Left ventricle myocardium inferior (tissue), 1 donor: ENCODE results near the gene PTPRN2. TPM values are rescaled to one million over a fixed set of nuclear protein-coding genes. Genes with fewer than 3 reads are reported as not detected.

Experiments used
- DNase-seq: peaks from one replicate; pipeline ENCODE4 v3.0.0-alpha.2; 2020
- H3K27ac ChIP-seq: fragments of 200-600 bp; replicated peaks from 2 replicates; pipeline ENCODE4 v1.8.0; 2021
- H3K27me3 ChIP-seq: fragments of 200-600 bp; 2 replicates; pipeline ENCODE4 v1.8.0; 2021; ENCODE audit warnings: low read depth
- H3K36me3 ChIP-seq: fragments of 200-600 bp; 2 replicates; pipeline ENCODE4 v1.8.0; 2021
- H3K4me1 ChIP-seq: fragments of 200-600 bp; 2 replicates; pipeline ENCODE4 v1.8.0; 2021
- H3K4me3 ChIP-seq: fragments of 200-600 bp; 2 replicates; pipeline ENCODE4 v1.8.0; 2021; ENCODE audit warnings: mild to moderate bottlenecking, moderate library complexity
- H3K9me3 ChIP-seq: fragments of 200-600 bp; replicated peaks from 2 replicates; pipeline ENCODE4 v1.8.0; 2021
- CTCF ChIP-seq: fragments of 200-600 bp; IDR thresholded peaks from 2 replicates; pipeline ENCODE4 v1.8.0; 2021; ENCODE audit warnings: antibody characterized with exemption, mild to moderate bottlenecking, borderline replicate concordance
- intact Hi-C: fragments of 100-400 bp; cut with micrococcal nuclease; formaldehyde crosslinking; loops from one replicate; pipeline ENCODE4 v1.11.0; 2022
- total RNA-seq: library from RNA; stranded (reverse); fragmentation: NEBNext Ultra II Directional; extraction: Animal tissue kit (Norgen Biotek cat#: 25700); gene quantifications from one replicate; pipeline ENCODE4 v1.2.1, GENCODE V29; 2021
- donor health status: DM: no; HTN: yes; CAD: no; lungs with severe emphysema.

Gene PTPRN2
- total RNA-seq, 1 donor from 2014 or later: 1.3 TPM

DNA sequence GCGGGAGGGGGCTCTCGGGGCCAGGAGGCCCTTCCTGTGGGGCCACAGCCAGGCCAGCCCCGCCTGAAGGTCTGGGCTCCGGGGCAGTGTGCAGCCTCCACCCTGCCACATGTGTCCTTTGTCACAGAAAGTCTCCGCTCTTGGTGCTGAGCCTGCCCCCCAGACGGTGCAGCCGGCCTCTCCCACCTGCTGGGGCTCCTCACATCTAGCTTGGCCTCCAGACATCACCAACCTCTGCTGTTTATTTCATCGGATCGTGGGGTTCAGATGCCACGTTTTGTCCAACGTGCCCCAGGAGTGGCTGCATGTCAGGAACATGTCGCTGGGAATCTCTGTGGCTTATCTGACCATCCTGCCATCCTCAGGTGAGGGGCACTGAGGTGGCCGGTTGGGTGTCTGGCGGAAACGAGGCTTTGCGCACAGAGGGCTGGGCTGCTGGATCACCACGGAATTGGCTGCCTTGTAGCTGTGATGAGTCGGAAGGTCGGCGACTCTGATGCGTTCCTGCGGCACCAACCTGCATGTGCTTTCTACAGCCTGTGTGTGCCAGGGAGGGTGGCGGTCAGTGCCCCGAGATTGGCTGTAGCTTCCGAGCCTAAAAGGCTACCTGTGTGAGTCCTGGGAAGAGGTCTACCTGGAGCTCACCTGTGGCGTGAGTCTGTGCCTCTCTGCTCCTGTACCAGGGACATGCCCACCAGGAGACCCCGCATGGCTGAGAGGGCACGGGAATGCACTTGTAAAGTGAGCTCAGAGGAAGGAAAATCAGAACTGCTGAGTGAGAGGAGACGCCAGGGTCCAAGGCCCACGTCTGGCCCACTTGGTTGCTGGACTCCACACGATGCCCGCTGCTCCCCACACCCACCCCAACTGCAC, 934.4 kb downstream of the PTPRN2 start:
- DNase-seq: no peak
- no peak overlapping the region for H3K27ac ChIP-seq
- H3K36me3 ChIP-seq: no peaks in the 10 kb centered on the region
- intact Hi-C loops: no loop called here
- H3K4me1 ChIP-seq: no peaks in the 10 kb centered on the region
- peaks cover 3% of the 10 kb centered on the region for H3K27me3 ChIP-seq
- no peak overlapping the region for H3K4me3 ChIP-seq
- TF ChIP-seq CTCF: no peak
- peaks cover 7% of the 10 kb centered on the region for H3K9me3 ChIP-seq

DNA sequence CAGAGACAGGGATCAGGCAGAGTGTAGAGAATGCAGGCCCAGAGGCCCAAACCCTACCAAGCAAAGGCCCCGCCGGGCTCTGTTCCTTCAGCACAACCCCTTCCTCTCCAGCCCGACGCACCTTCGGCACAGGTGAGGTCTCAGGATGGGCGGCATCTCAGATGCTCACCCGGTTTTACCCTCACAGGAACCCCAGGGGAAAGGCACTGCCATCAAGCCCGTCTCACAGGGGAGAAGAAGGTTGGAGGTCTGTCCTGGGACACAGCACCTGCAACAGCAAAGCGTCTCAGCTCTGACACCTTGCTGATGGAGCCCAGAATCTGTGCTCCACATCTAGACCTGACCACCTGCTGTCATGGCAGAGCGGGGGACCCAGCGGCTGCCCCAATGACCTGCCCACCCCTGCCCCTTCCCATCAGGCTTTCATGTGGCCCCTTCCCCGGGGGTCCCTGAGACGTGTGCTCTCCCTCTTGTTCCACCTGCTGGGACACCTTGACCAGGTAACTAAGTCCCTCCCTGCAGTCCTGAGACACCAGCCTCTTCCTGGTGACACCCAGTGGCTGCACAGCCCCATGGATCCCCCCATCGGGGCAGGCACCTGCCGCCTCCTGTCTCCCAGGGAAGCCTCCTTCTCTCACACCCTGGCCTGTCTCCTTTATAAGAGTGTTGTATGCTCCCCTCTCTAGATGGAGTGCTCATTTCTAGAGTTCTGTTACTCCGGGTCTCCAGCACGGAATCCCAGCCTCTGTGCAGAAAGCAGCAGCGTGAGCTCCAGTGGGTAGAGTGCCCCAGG, 935.3 kb downstream of the PTPRN2 start:
- intact Hi-C loops: no loop called here
- Histone ChIP-seq H3K27ac (no peak overlapping the region), H3K36me3 (no peaks in the 10 kb centered on the region), H3K9me3 (peaks cover 7% of the 10 kb centered on the region), H3K27me3 (no peaks in the 10 kb centered on the region), H3K4me1 (no peaks in the 10 kb centered on the region), H3K4me3 (no peak overlapping the region)
- TF ChIP-seq CTCF: no peak
- DNase-seq: no peak

- Histone ChIP-seq H3K27me3 (no peaks in the 10 kb centered on the region), H3K36me3 (no peaks in the 10 kb centered on the region), H3K9me3 (peaks cover 7% of the 10 kb centered on the region), H3K27ac (no peak overlapping the region), H3K4me3 (no peak overlapping the region), H3K4me1 (no peaks in the 10 kb centered on the region)
- no peak for TF ChIP-seq CTCF
- DNase-seq: no peak
- intact Hi-C loops: no loop called here
Observed at GRCh38 chr7:157651366-157652160, 936.1 kb downstream of the PTPRN2 start.

GRCh38 chr7:157650801-157651200, 936.8 kb downstream of the PTPRN2 start:
- H3K4me3 ChIP-seq: no peak overlapping the region
- H3K27me3 ChIP-seq: no peaks in the 10 kb centered on the region
- H3K27ac ChIP-seq: no peak overlapping the region
- DNase-seq: no peak
- H3K4me1 ChIP-seq: no peaks in the 10 kb centered on the region
- no peak for TF ChIP-seq CTCF
- H3K9me3 ChIP-seq: peaks cover 7% of the 10 kb centered on the region
- H3K36me3 ChIP-seq: no peaks in the 10 kb centered on the region
- intact Hi-C loops: no loop called here

DNA sequence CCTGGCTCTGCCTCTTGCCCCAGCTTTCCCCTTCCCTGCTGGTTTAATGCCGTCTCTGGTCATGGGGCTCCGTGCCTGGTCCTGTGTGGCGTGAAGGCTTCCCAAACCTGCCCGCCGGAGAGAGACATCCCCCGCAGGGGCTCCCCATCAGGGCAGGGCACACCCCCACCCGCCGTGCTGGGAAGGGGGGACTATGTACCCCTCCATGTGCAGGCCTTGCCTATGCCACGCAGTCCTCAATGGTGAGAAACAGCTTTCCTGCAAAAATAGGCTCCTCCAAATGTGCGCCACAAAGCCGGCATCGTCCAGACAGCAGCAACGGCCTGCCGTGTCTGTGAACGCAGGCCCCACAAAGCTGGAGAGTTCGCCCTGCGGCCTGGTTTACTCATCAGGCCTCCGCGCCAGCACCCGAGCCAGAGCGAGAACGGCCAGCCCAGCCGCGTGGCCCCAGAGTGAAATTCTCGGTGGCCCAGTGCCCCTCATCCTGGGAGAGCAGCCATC, 937.4 kb downstream of the PTPRN2 start:
- intact Hi-C loops: no loop called here
- no peak overlapping the region for H3K27ac ChIP-seq
- TF ChIP-seq CTCF: no peak
- no peaks in the 10 kb centered on the region for H3K36me3 ChIP-seq
- H3K27me3 ChIP-seq: no peaks in the 10 kb centered on the region
- DNase-seq: no peak
- peaks cover 7% of the 10 kb centered on the region for H3K9me3 ChIP-seq
- no peaks in the 10 kb centered on the region for H3K4me1 ChIP-seq
- H3K4me3 ChIP-seq: no peak overlapping the region
